HG03039 (cell line): ENCODE results near the gene CHD9NB.

ENCODE experiments used
- ATAC-seq: cut with Tn5 transposase; IDR thresholded peaks from one replicate; pipeline ENCODE4 v1.9.1; 2021; ENCODE audit warnings: mild to moderate bottlenecking, moderate library complexity; ENCODE audit not compliant: unreplicated experiment

CHD9NB gene

GRCh38 chr16:53035176-53035942 is 17.3 kb downstream of the CHD9NB start:
- no peak for ATAC-seq

DNA sequence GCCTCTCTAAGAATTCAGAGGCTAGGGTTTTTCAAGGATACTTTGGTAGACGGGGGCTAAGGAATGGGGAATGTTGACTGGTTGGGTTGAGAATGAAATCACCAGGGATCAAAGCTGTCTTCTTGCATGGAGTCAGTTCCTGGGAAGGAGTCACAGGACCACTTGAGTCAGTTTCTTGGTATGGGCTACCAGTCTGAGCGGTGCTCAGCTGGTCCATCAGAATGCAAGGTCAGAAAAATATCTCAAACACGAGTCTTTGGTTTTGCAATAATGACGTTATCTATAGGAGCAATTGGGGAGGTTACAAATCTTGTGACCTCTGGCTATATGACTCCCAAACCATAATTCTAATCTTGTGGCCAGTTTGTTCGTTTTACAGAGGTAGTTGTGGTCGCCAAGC is 18.4 kb downstream of the CHD9NB start:
- ATAC-seq, result no peak

- no peak for ATAC-seq
Observed at GRCh38 chr16:53031323-53031942, 21.3 kb downstream of the CHD9NB start.

DNA sequence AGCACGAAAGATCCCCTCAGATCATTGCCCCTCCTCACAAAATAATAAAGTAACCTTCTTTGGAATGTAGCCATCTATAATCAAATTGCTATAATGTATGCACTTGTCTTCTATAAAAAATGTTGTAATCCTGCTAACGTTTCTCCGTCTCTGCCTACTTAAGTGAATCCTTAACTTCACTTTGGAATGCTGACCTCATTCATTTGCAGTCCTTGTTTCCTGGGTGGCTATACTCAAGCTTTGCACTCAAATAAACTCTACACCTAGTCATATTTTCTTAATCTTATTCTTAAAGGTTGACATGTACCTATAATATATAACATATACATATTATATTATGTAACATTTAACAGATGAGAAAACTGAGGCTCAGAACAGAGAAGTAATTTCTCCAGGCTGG is 22.7 kb downstream of the CHD9NB start:
- ATAC-seq, result no peak

- ATAC-seq, result no peak
Observed at GRCh38 chr16:53024045-53024444, 28.7 kb downstream of the CHD9NB start.

GRCh38 chr16:53022374-53022773 is 30.3 kb downstream of the CHD9NB start:
- no peak for ATAC-seq

GRCh38 chr16:53018834-53019416 is 33.8 kb downstream of the CHD9NB start:
- ATAC-seq, result no peak

DNA sequence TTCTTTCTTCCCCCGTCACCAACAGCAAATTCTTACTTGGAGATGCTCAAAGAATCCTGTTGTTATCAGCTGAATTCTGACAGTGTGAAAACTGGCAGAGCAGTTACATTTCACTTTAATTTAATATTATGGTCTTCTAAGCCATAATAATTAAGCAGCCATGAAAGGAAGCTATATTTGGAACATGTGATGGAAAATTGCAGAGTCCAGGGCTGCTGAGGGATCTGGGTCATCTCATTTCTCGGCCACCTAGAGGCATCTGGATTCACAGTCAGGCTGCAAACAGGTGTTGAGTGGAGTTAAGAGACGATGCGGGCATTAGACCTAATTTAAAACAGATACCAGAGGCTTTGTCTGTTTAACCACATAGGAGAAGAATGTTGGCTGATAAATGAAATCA is 38.4 kb downstream of the CHD9NB start:
- no peak for ATAC-seq

GRCh38 chr16:53007095-53007494 is 45.6 kb downstream of the CHD9NB start:
- no peak for ATAC-seq

- ATAC-seq, result no peak
Observed at GRCh38 chr16:52997922-52998321, 54.8 kb downstream of the CHD9NB start.

DNA sequence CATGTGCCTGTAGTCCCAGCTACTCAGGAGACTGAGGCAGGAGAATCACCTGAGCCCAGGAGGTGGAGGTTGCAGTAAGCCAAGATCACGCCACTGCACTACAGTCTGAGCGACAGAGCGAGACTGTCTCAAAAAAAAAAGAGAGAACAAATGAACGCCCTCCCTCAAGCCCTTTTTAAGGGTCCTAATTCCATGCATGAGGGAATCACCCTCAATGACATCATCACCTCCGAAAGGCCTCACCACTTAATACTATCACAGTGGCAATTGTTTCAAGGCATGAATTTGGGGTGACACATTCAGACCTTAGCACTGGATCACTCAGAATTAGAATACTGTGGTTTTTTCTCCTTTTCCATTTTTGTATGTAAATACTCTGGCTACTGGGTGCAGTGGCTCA is 57.8 kb downstream of the CHD9NB start:
- ATAC-seq, result no peak

GRCh38 chr16:52993179-52993578 is 59.5 kb downstream of the CHD9NB start:
- no peak for ATAC-seq

DNA sequence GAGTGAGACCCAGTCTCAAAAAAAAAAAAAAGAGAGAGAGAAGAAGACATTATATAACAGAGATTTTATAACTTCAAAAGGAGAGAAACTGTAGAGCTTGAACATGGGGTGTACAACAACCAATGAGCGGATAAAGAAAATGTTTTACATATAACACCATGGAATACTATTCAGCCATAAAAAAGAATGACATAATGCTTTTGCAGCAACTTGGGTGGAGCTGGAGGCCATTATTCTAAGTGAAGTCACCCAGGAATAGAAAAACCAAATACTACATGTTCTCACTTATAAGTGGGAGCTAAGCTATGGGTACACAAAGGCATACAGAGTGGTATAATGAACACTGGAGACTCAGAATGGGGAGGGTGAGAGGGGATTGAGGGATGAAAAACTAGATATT is 61.1 kb downstream of the CHD9NB start:
- no peak for ATAC-seq
